DMS114 treated with DMSO at 0.1 percent for 48 hours (cell line): Measurements from ENCODE around the gene INPP4B.
"Not testable (repeated sequence)": the region's sequence is repeated elsewhere in the genome, so short reads cannot be mapped to it uniquely, and the experiment has no call there.

ENCODE experiments used
- DNase-seq: peaks from one replicate; lab custom pipeline; 2025; ENCODE audit not compliant: unreplicated experiment; lab: John Stamatoyannopoulos, UW

Gene INPP4B

DNA sequence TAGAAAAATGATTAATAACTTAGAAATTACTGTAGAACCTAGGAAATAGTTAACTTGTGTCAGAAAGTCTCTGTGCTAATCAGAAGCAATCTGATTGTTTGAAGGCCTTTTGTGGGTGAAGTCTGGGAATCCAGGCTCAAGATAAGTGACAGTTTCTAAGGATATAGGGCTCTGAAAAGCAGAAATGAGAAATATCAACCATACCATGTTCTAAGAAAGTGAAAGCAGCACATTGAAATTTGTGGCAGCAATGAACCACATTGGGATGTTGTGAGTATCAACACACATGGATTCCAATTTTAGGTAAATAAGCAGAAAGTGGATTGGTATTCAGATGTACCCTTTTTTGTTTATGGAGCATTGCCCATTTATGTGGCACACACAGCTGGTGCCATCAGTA is 745.2 kb downstream of the INPP4B start:
- no peak for DNase-seq

- no peak for DNase-seq
Observed at GRCh38 chr4:142098900-142099545, 747.1 kb downstream of the INPP4B start.

GRCh38 chr4:142098380-142098779 is 747.7 kb downstream of the INPP4B start:
- DNase-seq, result no peak

GRCh38 chr4:142097015-142097414 is 749.1 kb downstream of the INPP4B start:
- DNase-seq, result no peak

DNA sequence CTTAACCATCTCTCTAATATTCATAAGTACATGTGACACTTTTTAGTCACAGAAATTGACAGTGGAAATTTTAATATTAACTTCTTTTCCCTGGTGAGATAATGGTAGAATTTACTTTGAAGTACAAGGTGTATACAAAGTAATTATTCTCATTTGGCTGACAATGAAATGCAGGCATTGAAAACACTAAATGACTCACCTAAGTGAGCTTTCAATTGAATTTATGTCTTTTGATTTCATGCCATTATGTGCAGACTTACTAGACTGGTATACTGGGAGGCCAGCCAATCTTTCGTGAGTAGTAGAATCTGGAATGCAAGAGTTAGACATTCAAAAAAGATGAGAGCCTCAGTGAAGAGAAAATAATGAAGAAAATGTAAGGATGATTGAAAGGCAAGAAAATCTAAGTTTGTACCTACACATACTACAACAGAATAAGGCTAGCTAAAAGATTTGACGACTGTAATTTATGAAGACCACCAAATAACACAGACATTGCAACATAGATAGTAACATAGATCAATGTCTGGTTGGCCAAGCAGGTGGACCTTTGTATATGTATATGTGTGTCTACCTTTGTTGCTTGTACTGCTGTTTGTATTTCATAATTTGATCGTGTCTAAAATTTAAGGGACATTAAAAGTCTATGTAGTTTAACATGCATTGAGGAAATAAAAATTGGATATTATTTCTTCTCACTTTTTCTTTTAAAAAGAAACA is 750.1 kb downstream of the INPP4B start:
- no peak for DNase-seq

DNA sequence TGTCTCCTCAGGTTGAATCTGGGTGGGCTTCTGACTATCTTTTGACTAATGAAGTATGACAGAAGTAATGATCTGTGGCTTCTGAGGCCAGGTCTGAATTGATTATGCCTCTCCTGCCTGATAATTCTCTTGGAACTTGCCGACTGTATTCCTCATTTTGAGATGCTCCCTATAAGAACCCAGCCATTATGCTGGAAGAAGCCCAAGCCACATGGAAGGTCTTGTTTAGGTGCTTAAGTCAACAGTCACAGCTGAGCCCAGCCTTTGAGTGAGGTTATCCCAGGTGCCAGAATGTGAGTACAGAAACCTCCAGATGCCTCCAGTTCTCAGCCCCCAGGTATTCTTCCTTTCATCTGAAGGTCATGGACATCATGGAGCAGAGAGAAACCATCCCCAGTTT is 753.2 kb downstream of the INPP4B start:
- DNase-seq, result no peak

GRCh38 chr4:142091691-142092182 is 754.4 kb downstream of the INPP4B start:
- no peak for DNase-seq

DNA sequence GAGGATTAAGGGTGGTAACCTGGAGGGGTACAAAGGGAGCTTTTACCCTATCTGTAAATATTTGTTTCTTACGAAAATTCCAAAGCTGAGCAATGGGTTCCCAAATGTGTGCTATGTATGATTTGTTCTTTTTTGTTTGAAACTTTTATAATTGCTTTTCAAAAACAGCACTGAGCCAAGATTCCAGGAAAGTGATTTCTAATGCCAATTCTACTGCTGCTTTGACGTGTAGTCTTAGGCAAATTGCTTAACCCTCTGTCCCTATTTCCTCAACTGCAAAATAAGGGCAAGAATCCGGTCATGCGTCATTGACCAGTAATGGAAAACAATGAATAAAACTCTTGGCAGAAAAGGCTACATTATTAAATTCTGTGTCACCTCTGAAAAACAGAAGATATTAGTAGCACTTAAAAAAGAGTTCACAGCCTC is 755.0 kb downstream of the INPP4B start:
- no peak for DNase-seq

GRCh38 chr4:142088906-142089305 is 757.2 kb downstream of the INPP4B start:
- no peak for DNase-seq

- DNase-seq, result no peak
Observed at GRCh38 chr4:142085513-142086292, 760.4 kb downstream of the INPP4B start.

DNA sequence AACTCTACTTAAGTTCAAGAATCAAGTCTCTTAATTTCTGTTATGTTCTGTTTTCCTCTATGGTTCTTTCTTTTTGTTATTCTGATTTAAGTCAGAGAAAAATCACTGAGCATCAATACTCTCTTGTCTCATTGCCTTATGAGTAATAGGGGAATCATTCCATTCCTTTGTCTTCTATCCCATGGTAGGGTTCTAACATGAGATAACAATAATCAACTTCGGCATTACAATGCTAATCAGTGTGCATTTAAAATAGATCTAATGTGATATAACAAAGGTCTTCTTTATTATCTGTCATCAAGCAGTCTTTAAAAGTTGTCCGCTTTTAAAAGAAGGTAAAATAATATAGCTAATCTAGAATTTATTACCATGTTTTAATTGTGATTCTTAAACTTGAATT is 762.8 kb downstream of the INPP4B start:
- DNase-seq, result no peak

- no peak for DNase-seq
Observed at GRCh38 chr4:142081025-142081424, 765.1 kb downstream of the INPP4B start.

GRCh38 chr4:142079959-142080358 is 766.1 kb downstream of the INPP4B start:
- no peak for DNase-seq

GRCh38 chr4:142077048-142077447 is 769.1 kb downstream of the INPP4B start:
- DNase-seq, result no peak

DNA sequence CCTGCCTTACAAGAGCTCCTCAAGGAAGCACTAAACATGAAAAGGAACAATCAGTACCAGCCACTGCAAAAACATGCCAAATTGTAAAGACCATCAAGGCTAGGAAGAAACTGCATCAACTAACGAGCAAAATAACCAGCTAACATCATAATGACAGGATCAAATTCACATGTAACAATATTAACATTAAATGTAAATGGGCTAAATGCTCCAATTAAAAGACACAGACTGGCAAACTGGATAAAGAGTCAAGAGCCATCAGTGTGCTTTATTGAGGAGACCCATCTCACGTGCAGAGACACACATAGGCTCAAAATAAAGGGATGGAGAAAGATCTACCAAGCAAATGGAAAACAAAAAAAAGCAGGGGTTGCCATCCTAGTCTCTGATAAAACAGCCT is 777.8 kb downstream of the INPP4B start:
- DNase-seq, result not testable (repeated sequence)

GRCh38 chr4:142066562-142066961 is 779.5 kb downstream of the INPP4B start:
- not testable (repeated sequence) for DNase-seq

DNA sequence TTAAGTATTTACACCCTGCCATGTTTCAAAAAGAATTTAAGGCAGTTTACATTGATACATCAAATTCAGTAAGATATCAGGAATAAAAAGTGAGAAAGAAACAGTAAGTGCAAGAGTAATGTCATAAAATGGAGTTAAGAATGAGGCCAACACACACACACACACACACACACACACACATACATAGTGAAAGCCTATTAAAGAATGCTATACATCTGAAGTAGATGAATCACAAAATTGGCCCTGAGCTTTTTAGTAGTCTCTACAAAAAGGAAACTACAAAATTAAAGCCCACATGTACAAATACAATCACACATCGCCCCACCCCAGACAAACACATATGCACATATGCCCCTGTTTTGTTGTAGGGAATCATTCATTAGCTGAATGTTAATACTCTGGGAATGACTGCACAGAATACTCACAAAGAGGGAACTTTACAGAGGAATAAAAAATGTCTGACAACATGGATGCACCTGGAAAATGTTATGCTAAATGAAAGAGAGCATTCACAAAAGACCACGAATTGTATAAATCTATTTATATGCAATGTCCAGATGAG is 780.9 kb downstream of the INPP4B start:
- no peak for DNase-seq

DNA sequence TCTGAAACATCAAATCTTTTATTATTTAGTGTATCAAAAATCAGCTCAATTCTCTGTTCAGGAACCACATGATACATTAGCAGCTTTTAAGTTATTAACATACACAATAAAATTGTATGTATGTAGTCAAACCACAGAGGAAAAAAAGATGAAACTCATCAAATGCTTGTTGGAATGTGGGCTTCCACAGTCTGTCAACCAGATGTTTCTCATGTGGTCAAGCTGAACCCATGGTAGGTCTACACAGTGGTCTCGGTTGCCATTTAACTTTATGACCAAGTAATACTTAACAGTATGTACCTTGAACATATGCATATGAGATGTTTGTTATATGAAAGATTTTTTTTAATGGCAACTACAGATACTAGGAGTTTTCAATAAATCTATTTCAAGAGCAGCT is 781.9 kb downstream of the INPP4B start:
- DNase-seq, result no peak

DNA sequence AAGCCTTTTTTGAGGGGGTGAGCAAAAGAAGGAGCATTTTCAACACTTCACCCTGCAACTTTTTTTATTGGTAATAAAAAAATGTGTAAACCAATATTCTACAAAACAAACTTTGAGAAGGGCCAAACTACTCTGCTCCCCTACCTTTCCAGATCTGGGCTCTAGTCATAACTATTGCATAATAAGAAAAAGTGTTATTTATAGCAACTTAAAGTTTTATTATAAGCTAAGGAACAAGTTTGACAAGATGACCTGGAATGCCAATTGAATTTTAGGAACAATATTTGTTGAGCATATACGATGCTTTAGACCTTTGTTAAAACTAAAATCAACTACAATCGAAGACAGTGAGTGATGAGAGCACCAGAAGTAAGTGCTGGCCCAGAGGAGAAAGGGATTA is 800.1 kb downstream of the INPP4B start:
- no peak for DNase-seq

GRCh38 chr4:142044271-142044670 is 801.8 kb downstream of the INPP4B start:
- DNase-seq, result no peak

DNA sequence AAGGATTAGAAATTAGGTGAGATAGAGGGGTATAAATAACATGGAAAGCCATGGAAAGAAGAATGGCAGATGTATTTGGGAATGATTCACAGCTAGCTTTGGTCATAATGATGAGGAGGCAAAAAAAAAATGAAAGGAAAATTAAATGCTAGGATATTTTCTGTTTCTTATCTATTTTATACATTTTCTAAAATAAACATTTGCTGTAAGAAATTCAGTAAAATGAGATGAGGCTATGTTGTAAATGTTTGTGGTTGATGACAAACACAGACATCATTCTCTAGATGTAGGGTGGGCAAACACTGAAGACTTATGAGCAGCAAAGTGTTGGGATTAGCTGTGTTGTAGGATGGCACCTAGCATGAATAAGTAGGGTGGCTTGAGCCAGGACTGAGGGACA is 802.6 kb downstream of the INPP4B start:
- DNase-seq, result no peak
